DND-41 (cell line): ENCODE results near the gene NPSR1.
"Not testable (repeated sequence)": the region's sequence is repeated elsewhere in the genome, so short reads cannot be mapped to it uniquely, and the experiment has no call there.

Source experiments
- ATAC-seq: fragments of 200-7000 bp; cut with Tn5 transposase; 3 replicates; pipeline ENCODE4 v1.9.1; 2021; ENCODE audit warnings: low read depth; ENCODE audit not compliant: insufficient read depth
- DNase-seq: peaks from one replicate; pipeline ENCODE4 v3.0.0-alpha.2; 2020
- H2AFZ ChIP-seq: 2 replicates; pipeline ENCODE4 v1.6.0; 2012; ENCODE audit warnings: low read depth, low read length
- H3K27ac ChIP-seq: 2 replicates; pipeline ENCODE4 v1.5.1; 2012; ENCODE audit warnings: low read length, inconsistent platforms
- H3K27me3 ChIP-seq: fragments of 200-600 bp; sonication (generic); 2 replicates; pipeline ENCODE4 v1.6.0; 2012; ENCODE audit warnings: low read length, mild to moderate bottlenecking, inconsistent platforms; ENCODE audit not compliant: insufficient read depth, poor library complexity
- H3K36me3 ChIP-seq: 2 replicates; pipeline ENCODE4 v1.5.1; 2012; ENCODE audit warnings: low read length, inconsistent platforms; ENCODE audit not compliant: insufficient read depth
- H3K4me1 ChIP-seq: 2 replicates; pipeline ENCODE4 v1.5.1; 2012; ENCODE audit warnings: mild to moderate bottlenecking, low read length; ENCODE audit not compliant: insufficient read depth
- H3K4me2 ChIP-seq: 2 replicates; pipeline ENCODE4 v1.6.0; 2012; ENCODE audit warnings: mild to moderate bottlenecking, moderate library complexity, low read length, inconsistent platforms; ENCODE audit not compliant: insufficient read depth
- H3K4me3 ChIP-seq, 2 experiments: fragments of 200-600 bp in 1 of 2; shearing (Covaris generic) in 1 of 2; 2 replicates each; pipeline ENCODE4 v1.5.1; 2012 to 2016; ENCODE audit warnings: inconsistent platforms in 2 of 2, low read length in 2 of 2, mild to moderate bottlenecking in 2 of 2, low read depth in 1 of 2, moderate library complexity in 1 of 2
- H3K79me2 ChIP-seq: 2 replicates; pipeline ENCODE4 v1.6.0; 2012; ENCODE audit warnings: low read length, inconsistent platforms; ENCODE audit not compliant: insufficient read depth
- H3K9ac ChIP-seq: 2 replicates; pipeline ENCODE4 v1.6.0; 2012; ENCODE audit warnings: low read depth, mild to moderate bottlenecking, inconsistent platforms, low read length, moderate library complexity
- H3K9me3 ChIP-seq: 2 replicates; pipeline ENCODE4 v1.5.1; 2012; ENCODE audit warnings: low read length, moderate library complexity, mild to moderate bottlenecking, inconsistent platforms; ENCODE audit not compliant: insufficient read depth, severe bottlenecking
- H4K20me1 ChIP-seq: 2 replicates; pipeline ENCODE4 v1.6.0; 2012; ENCODE audit warnings: low read length; ENCODE audit not compliant: insufficient read depth
- EZH2 ChIP-seq: IDR thresholded peaks from 3 replicates; pipeline ENCODE4 v1.6.1; 2012; ENCODE audit warnings: borderline replicate concordance, low read depth, mild to moderate bottlenecking, moderate library complexity, low read length, inconsistent platforms; ENCODE audit not compliant: severe bottlenecking
- TF ChIP-seq, protein P1 (sequence below): IDR thresholded peaks from 2 replicates; pipeline ENCODE4 v1.5.1; 2012; ENCODE audit warnings: borderline replicate concordance, low read length, moderate library complexity, mild to moderate bottlenecking; ENCODE audit not compliant: poor library complexity, severe bottlenecking; ENCODE audit errors: extremely low read depth

Gene NPSR1

GRCh38 chr7:34879871-34880270 is 221.9 kb downstream of the NPSR1 start:
- no peaks in the 10 kb centered on the region for H4K20me1 ChIP-seq
- no peak overlapping the region for H3K4me3 ChIP-seq
- H3K36me3 ChIP-seq: no peaks in the 10 kb centered on the region
- H3K4me1 ChIP-seq: no peaks in the 10 kb centered on the region
- H3K27me3 ChIP-seq: no peaks in the 10 kb centered on the region
- H3K79me2 ChIP-seq: no peaks in the 10 kb centered on the region
- no peak overlapping the region for H3K9ac ChIP-seq
- TF ChIP-seq EZH2: no peak
- TF ChIP-seq, protein P1, sequence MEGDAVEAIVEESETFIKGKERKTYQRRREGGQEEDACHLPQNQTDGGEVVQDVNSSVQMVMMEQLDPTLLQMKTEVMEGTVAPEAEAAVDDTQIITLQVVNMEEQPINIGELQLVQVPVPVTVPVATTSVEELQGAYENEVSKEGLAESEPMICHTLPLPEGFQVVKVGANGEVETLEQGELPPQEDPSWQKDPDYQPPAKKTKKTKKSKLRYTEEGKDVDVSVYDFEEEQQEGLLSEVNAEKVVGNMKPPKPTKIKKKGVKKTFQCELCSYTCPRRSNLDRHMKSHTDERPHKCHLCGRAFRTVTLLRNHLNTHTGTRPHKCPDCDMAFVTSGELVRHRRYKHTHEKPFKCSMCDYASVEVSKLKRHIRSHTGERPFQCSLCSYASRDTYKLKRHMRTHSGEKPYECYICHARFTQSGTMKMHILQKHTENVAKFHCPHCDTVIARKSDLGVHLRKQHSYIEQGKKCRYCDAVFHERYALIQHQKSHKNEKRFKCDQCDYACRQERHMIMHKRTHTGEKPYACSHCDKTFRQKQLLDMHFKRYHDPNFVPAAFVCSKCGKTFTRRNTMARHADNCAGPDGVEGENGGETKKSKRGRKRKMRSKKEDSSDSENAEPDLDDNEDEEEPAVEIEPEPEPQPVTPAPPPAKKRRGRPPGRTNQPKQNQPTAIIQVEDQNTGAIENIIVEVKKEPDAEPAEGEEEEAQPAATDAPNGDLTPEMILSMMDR: no peak
- H3K9me3 ChIP-seq: no peaks in the 10 kb centered on the region
- no peak overlapping the region for H2AFZ ChIP-seq
- DNase-seq (no peak), ATAC-seq (no peak)
- H3K4me2 ChIP-seq: no peak overlapping the region
- H3K27ac ChIP-seq: no peak overlapping the region

DNA sequence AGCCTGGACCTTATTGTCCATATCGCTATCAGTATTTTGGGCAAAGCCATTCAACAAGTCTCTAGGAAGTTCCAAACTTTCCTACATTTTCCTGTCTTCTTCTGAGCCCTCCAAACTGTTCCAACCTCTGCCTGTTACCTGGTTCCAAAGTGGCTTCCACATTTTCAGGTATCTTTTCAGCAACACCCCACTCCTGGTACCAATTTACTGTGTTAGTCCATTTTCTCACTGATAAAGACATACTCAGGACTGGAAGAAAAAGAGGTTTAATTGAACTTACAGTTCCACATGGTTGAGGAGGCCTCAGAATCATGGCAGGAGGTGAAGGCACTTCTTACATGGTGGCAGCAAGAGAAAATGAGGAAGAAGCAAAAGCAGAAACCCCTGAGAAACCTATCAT is 225.8 kb downstream of the NPSR1 start:
- H3K4me1 ChIP-seq, H3K9ac ChIP-seq, H3K79me2 ChIP-seq, H3K27ac ChIP-seq, DNase-seq, H2AFZ ChIP-seq, H4K20me1 ChIP-seq, ATAC-seq, H3K9me3 ChIP-seq, H3K4me3 ChIP-seq, H3K27me3 ChIP-seq, H3K4me2 ChIP-seq, H3K36me3 ChIP-seq: not testable (repeated sequence)

DNA sequence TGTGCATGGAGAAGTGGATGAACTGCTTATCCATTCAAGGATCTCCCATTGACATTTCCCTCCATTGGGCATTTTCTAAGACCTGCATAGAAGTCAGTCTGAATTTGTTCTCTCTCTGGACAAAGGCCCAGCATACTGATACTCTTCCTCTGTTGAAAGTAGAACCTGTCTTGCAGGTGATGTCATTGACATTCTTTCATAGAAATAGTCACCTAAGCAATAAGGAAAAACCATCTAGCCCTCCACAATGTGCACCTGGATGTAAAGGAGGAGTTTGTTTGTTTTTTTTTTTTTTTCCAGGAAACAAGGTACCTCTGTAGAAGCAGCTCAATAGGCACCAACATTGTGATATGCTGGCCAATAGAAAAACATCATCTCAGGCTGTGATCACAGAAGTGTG is 228.8 kb downstream of the NPSR1 start:
- Histone ChIP-seq H3K9me3 (no peaks in the 10 kb centered on the region), H3K4me1 (no peaks in the 10 kb centered on the region), H3K27me3 (no peaks in the 10 kb centered on the region), H2AFZ (no peak overlapping the region), H3K79me2 (no peaks in the 10 kb centered on the region), H3K9ac (no peak overlapping the region), H3K27ac (no peak overlapping the region), H4K20me1 (no peaks in the 10 kb centered on the region), H3K4me2 (no peak overlapping the region), H3K36me3 (no peaks in the 10 kb centered on the region), H3K4me3 (no peak overlapping the region)
- ATAC-seq (no peak), DNase-seq (no peak)
- TF ChIP-seq EZH2: no peak

DNA sequence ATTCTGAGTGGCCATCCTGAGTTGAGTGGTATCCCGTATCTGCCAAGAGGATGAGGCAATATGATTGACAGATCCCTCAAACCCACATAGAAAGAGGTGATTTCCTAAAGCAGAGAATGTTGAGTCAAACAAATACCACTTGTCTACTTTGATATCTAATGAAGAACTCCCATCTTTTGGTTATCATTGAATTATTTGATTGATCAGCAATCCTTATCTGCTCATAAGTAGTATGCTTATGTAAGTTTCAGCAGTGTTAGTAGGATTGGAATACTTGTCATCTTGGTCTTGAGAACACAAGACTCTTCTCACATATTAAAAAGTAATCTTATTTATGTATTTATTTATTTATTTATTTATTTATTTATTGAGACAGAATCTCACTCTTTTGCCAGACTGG is 231.9 kb downstream of the NPSR1 start:
- ATAC-seq: no peak
- Histone ChIP-seq H3K4me3 (no peak overlapping the region), H3K4me1 (no peaks in the 10 kb centered on the region), H3K36me3 (no peaks in the 10 kb centered on the region), H3K27ac (no peak overlapping the region), H3K9ac (no peak overlapping the region), H3K27me3 (no peaks in the 10 kb centered on the region), H3K79me2 (no peaks in the 10 kb centered on the region), H3K4me2 (no peak overlapping the region), H2AFZ (no peak overlapping the region), H3K9me3 (no peaks in the 10 kb centered on the region), H4K20me1 (no peaks in the 10 kb centered on the region)
- TF ChIP-seq, protein P1: no peak
- no peak for TF ChIP-seq EZH2
- DNase-seq: no peak
